T1000 (cell line): ENCODE measurements around the gene TBC1D21.
A peak's percentile ranks its signal among the peaks of the same experiment; 100 is the strongest.

Experiments used
- DNase-seq: peaks from one replicate; lab custom pipeline; 2025; ENCODE audit warnings: mixed read lengths; lab: John Stamatoyannopoulos, UW

The TBC1D21 gene

GRCh38 chr15:73908822-73909122 lies 35.4 kb downstream of the TBC1D21 start:
- DNase-seq: no peak

- DNase-seq: no peak
Observed at GRCh38 chr15:73909651-73910050, 36.3 kb downstream of the TBC1D21 start.

- no peak for DNase-seq
Observed at GRCh38 chr15:73910522-73911303, 37.3 kb downstream of the TBC1D21 start.

- DNase-seq: no peak
Observed at GRCh38 chr15:73912030-73912596, 38.7 kb downstream of the TBC1D21 start.

GRCh38 chr15:73914145-73914544 lies 40.8 kb downstream of the TBC1D21 start:
- DNase-seq: no peak

GRCh38 chr15:73915082-73915481 lies 41.7 kb downstream of the TBC1D21 start:
- DNase-seq: no peak

- no peak for DNase-seq
Observed at GRCh38 chr15:73918784-73919183, 45.4 kb downstream of the TBC1D21 start.

- DNase-seq: no peak
Observed at GRCh38 chr15:73919706-73920105, 46.3 kb downstream of the TBC1D21 start.

- DNase-seq: no peak
Observed at GRCh38 chr15:73921254-73921925, 48.0 kb downstream of the TBC1D21 start.

GRCh38 chr15:73922186-73923151 lies 49.1 kb downstream of the TBC1D21 start:
- peak; percentile 39 for DNase-seq

GRCh38 chr15:73923156-73923487 lies 49.8 kb downstream of the TBC1D21 start:
- DNase-seq: no peak

GRCh38 chr15:73923488-73924164 lies 50.3 kb downstream of the TBC1D21 start:
- no peak for DNase-seq

GRCh38 chr15:73924171-73924921 lies 51.0 kb downstream of the TBC1D21 start:
- DNase-seq: peak; percentile 57

- no peak for DNase-seq
Observed at GRCh38 chr15:73925848-73926218, 52.5 kb downstream of the TBC1D21 start.

GRCh38 chr15:73926219-73927002 lies 53.0 kb downstream of the TBC1D21 start, which contains the start of gene LOXL1:
LOXL1 (plus strand) TSS chr15:73926462; CDS start chr15:73926784, 322 bp downstream.
- peak; percentile 55 for DNase-seq

GRCh38 chr15:73927003-73927475 lies 53.7 kb downstream of the TBC1D21 start:
- DNase-seq: no peak

GRCh38 chr15:73927476-73928240 lies 54.3 kb downstream of the TBC1D21 start:
- DNase-seq: peak; percentile 27

GRCh38 chr15:73928241-73928579 lies 54.8 kb downstream of the TBC1D21 start:
- peak; percentile 19 for DNase-seq

- DNase-seq: no peak
Observed at GRCh38 chr15:73928971-73929627, 55.7 kb downstream of the TBC1D21 start.
